Caco-2 (cell line): ENCODE results near the gene TACC2. TPM values are rescaled to one million over a fixed set of nuclear protein-coding genes. Genes with fewer than 3 reads are reported as not detected.

Experiments
- BruUV-seq: library from RNA; stranded (reverse); fragments of 400-500 nt; replicated peaks from 2 replicates; lab custom pipeline; 2021; lab: Mats Ljungman, UMichigan
- CTCF ChIA-PET: fragments of 300-600 bp; sonication (Branson Sonifier 250); formaldehyde crosslinking; loops from one replicate; lab custom pipeline; 2022; ENCODE audit warnings: antibody characterized with exemption; lab: Charles Lee
- POLR2A ChIA-PET: fragments of 300-600 bp; sonication (Branson Sonifier 250); formaldehyde crosslinking; loops from one replicate; lab custom pipeline; 2022; ENCODE audit warnings: antibody characterized with exemption; lab: Charles Lee
- DNase-seq, 2 experiments: peaks; one replicate each; pipeline versions ENCODE4 v3.0.0 to v3.0.0-alpha.2; 2020 to 2022
- H3K27me3 ChIP-seq: replicated peaks from 2 replicates; pipeline ENCODE4 v1.6.0; 2011; ENCODE audit warnings: low read length; ENCODE audit not compliant: control insufficient read depth, insufficient read depth
- H3K36me3 ChIP-seq: 2 replicates; pipeline ENCODE4 v1.5.1; 2011; ENCODE audit warnings: low read length; ENCODE audit not compliant: control insufficient read depth, insufficient read depth
- H3K4me1 ChIP-seq: fragments of 250-450 bp; sonication (Bioruptor Pico); 2 replicates; pipeline ENCODE4 v1.5.1; 2020; ENCODE audit warnings: mild to moderate bottlenecking
- H3K4me3 ChIP-seq: 2 replicates; pipeline ENCODE4 v1.5.1; 2011; ENCODE audit warnings: low read depth, mild to moderate bottlenecking, control low read depth, low read length
- H3K9me3 ChIP-seq: fragments of 250-450 bp; sonication (Bioruptor Pico); 2 replicates; pipeline ENCODE4 v1.5.1; 2020; ENCODE audit warnings: mild to moderate bottlenecking, moderate library complexity
- H3K27ac Mint-ChIP-seq: one replicate; pipeline ENCODE4 v1.8.0; 2022; ENCODE audit warnings: mixed read lengths; ENCODE audit not compliant: unreplicated experiment
- H3K27me3 Mint-ChIP-seq: one replicate; pipeline ENCODE4 v1.8.0; 2022; ENCODE audit warnings: mixed read lengths; ENCODE audit not compliant: insufficient read depth, unreplicated experiment
- H3K36me3 Mint-ChIP-seq: one replicate; pipeline ENCODE4 v1.8.0; 2022; ENCODE audit warnings: mild to moderate bottlenecking, mixed read lengths; ENCODE audit not compliant: insufficient read depth, unreplicated experiment
- H3K4me1 Mint-ChIP-seq: one replicate; pipeline ENCODE4 v1.8.0; 2022; ENCODE audit warnings: low read depth, mixed read lengths; ENCODE audit not compliant: unreplicated experiment
- H3K4me3 Mint-ChIP-seq: one replicate; pipeline ENCODE4 v1.8.0; 2022; ENCODE audit warnings: mild to moderate bottlenecking, moderate library complexity, mixed read lengths; ENCODE audit not compliant: unreplicated experiment
- H3K9me3 Mint-ChIP-seq: one replicate; pipeline ENCODE4 v1.8.0; 2022; ENCODE audit warnings: mixed read lengths; ENCODE audit not compliant: unreplicated experiment
- intact Hi-C: fragments of 100-400 bp; cut with micrococcal nuclease; formaldehyde crosslinking; loops from one replicate; pipeline ENCODE4 v1.10.0; 2022; ENCODE audit not compliant: unreplicated experiment
- total RNA-seq: library from RNA; stranded (reverse); gene quantifications from 2 replicates; pipeline ENCODE4 v1.2.3, GENCODE V29; 2022
- TF ChIP-seq, protein P1 (sequence below), 2 experiments: fragments of 200-600 bp in 1 of 2; IDR thresholded peaks; 1 replicate in 1 of 2; 2 replicates in 1 of 2; pipeline versions ENCODE4 v1.5.1 to v1.8.0; 2011 to 2022; ENCODE audit warnings: antibody characterized with exemption in 1 of 2, control low read depth in 1 of 2, inconsistent platforms in 1 of 2, low read depth in 1 of 2, low read length in 1 of 2, mild to moderate bottlenecking in 1 of 2, moderate library complexity in 1 of 2; ENCODE audit not compliant: insufficient read depth in 1 of 2, severe bottlenecking in 1 of 2, unreplicated experiment in 1 of 2

The TACC2 gene
- total RNA-seq, 1 experiment from 2014 or later = 117 TPM

DNA sequence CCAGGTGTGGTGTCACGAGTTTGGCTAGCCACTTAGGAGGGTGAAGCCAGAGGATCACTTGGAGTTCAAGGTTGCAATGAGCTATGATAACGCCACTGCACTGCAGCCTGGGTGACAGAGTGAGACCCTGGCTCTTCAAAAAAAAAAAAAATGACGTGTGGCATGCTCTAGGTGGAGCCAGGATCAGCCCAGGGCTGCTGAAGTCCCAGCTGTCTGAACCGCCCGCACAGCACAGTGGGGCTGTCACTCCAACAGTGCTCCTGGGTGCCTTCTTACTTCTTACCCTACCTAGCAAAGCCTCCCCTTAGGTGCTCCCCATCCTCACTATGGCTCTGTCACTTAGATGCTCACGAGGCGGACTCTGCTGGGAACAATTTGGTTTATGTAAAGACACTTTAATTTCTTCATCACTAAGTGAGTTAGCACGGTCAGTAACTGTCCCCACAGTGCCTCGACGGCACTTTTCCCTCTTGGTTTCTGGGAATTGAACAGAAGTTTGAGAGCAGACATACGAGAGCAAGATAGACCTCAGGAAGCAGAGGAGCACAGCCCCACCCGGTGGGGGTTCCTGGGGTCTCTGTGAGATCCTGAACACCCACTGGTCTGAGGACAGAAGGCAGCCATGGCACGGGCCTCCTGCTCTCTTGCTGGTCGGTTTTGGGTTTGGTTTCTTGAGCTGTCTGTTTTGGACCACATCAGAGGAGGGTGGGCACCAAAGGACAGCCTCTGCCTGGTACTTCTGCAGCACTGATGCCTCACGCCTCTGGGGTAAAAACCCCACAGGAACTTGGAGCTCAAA lies 215.9 kb downstream of the TACC2 start:
- Mint-ChIP-seq H3K27ac (no peak overlapping the region), H3K27me3 (no peaks in the 10 kb centered on the region), H3K4me1 (no peaks in the 10 kb centered on the region), H3K36me3 (peaks cover 41% of the 10 kb centered on the region), H3K9me3 (no peaks in the 10 kb centered on the region), H3K4me3 (no peak overlapping the region)
- Histone ChIP-seq H3K4me3 (no peak overlapping the region), H3K36me3 (peaks cover 4% of the 10 kb centered on the region), H3K4me1 (no peaks in the 10 kb centered on the region), H3K27me3 (no peaks in the 10 kb centered on the region), H3K9me3 (no peaks in the 10 kb centered on the region)
- ChIA-PET CTCF (no interaction called here), POLR2A (no interaction called here)
- no TSS peak for BruUV-seq
- intact Hi-C loops = no loop called here
- no peak for DNase-seq
- TF ChIP-seq, protein P1, sequence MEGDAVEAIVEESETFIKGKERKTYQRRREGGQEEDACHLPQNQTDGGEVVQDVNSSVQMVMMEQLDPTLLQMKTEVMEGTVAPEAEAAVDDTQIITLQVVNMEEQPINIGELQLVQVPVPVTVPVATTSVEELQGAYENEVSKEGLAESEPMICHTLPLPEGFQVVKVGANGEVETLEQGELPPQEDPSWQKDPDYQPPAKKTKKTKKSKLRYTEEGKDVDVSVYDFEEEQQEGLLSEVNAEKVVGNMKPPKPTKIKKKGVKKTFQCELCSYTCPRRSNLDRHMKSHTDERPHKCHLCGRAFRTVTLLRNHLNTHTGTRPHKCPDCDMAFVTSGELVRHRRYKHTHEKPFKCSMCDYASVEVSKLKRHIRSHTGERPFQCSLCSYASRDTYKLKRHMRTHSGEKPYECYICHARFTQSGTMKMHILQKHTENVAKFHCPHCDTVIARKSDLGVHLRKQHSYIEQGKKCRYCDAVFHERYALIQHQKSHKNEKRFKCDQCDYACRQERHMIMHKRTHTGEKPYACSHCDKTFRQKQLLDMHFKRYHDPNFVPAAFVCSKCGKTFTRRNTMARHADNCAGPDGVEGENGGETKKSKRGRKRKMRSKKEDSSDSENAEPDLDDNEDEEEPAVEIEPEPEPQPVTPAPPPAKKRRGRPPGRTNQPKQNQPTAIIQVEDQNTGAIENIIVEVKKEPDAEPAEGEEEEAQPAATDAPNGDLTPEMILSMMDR (IDR thresholded peaks at IDR 0.05; ENCODE audit: insufficient read depth in 1 of 2, low read depth in 1 of 2, low read length in 1 of 2, severe bottlenecking in 1 of 2, unreplicated experiment in 1 of 2) = no peak

DNA sequence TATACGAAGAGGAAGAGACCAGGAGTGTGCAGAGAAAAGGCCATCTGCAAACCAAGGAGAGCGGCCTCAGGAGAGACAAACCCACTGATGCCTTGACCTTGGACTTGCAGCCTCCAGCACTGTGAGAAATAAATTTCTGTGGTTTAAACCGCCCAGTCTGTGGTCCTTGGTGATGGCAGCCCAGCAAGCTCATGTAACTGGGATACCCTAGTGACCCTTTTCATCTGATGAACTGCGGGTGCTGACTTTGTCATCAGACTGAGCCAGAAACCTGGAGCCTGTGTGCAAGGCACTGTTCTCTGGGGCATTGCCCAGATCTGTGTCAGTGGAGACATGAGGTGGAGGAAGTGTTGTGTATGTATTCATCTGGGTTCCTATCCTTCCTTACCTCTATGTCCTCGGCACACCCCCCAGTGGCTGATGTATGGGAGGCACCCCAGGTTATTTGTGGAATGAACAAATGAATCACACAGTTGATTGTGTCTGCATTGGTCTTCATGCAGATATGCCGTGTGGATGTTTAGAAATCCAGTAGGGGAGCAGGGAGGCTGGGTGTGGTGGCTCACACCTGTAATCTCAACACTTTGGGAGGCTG lies 217.6 kb downstream of the TACC2 start:
- H3K4me1 Mint-ChIP-seq = no peaks in the 10 kb centered on the region
- no peak overlapping the region for H3K4me3 ChIP-seq
- no peaks in the 10 kb centered on the region for H3K9me3 Mint-ChIP-seq
- POLR2A ChIA-PET = no interaction called here
- no peak overlapping the region for H3K4me3 Mint-ChIP-seq
- peaks cover 4% of the 10 kb centered on the region for H3K36me3 ChIP-seq
- BruUV-seq = no TSS peak
- intact Hi-C loops = no loop called here
- CTCF ChIA-PET = no interaction called here
- H3K36me3 Mint-ChIP-seq = peaks cover 51% of the 10 kb centered on the region
- H3K27ac Mint-ChIP-seq = no peak overlapping the region
- H3K4me1 ChIP-seq = no peaks in the 10 kb centered on the region
- DNase-seq = no peak
- no peaks in the 10 kb centered on the region for H3K9me3 ChIP-seq
- TF ChIP-seq, protein P1 (IDR thresholded peaks at IDR 0.05; ENCODE audit: insufficient read depth in 1 of 2, low read depth in 1 of 2, low read length in 1 of 2, severe bottlenecking in 1 of 2, unreplicated experiment in 1 of 2) = no peak
- H3K27me3 Mint-ChIP-seq = no peaks in the 10 kb centered on the region
- no peaks in the 10 kb centered on the region for H3K27me3 ChIP-seq

DNA sequence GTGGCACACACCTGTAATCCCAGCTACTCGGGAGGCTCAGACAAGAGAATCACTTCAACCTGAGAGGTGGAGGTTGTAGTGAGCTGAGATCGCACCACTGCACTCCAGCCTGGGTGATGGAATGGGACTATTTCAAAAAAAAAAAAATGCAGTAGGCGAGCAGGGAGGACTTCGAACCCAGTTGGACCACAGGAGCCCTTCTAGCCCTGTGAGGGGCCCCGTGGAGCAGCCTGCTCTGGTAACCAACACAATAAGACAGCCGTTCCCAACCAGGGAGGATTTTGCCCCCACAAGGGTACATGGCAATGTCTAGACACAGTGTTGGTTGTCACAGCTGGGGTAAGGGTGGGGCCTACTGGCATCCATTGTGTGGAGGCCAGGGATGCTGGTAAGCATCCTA lies 218.2 kb downstream of the TACC2 start:
- Histone ChIP-seq H3K4me3 (no peak overlapping the region), H3K36me3 (peaks cover 5% of the 10 kb centered on the region), H3K4me1 (no peaks in the 10 kb centered on the region), H3K27me3 (no peaks in the 10 kb centered on the region), H3K9me3 (no peaks in the 10 kb centered on the region)
- no peaks in the 10 kb centered on the region for H3K27me3 Mint-ChIP-seq
- ChIA-PET CTCF (no interaction called here), POLR2A (no interaction called here)
- DNase-seq = no peak
- H3K27ac Mint-ChIP-seq = no peak overlapping the region
- H3K9me3 Mint-ChIP-seq = no peaks in the 10 kb centered on the region
- H3K4me1 Mint-ChIP-seq = no peaks in the 10 kb centered on the region
- H3K4me3 Mint-ChIP-seq = no peak overlapping the region
- H3K36me3 Mint-ChIP-seq = peaks cover 55% of the 10 kb centered on the region
- TF ChIP-seq, protein P1 (IDR thresholded peaks at IDR 0.05; ENCODE audit: insufficient read depth in 1 of 2, low read depth in 1 of 2, low read length in 1 of 2, severe bottlenecking in 1 of 2, unreplicated experiment in 1 of 2) = no peak
- BruUV-seq = no TSS peak
- intact Hi-C loops = no loop called here
